ENCODE data around the gene USP11.

- TF ChIP-seq GATA2 (IDR thresholded peaks at IDR 0.05; ENCODE audit: low read depth, low read length) (no peak), GATA3 (IDR thresholded peaks at IDR 0.05; ENCODE audit: low read depth, low read length) (no peak)
Observed at GRCh38 chrX:47194194-47194787, 38.5 kb upstream of the USP11 start.
